Fibroblast of villous mesenchyme (primary cell): ENCODE results near the gene ABCA2. TPM values are rescaled to one million over a fixed set of nuclear protein-coding genes. Genes with fewer than 3 reads are reported as not detected.

Source experiments
- DNase-seq: peaks from one replicate; pipeline ENCODE4 v3.0.0-alpha.2; 2010; ENCODE audit warnings: low read depth
- H3K4me3 ChIP-seq: 2 replicates; pipeline ENCODE4 v1.5.1; 2011; ENCODE audit warnings: low read depth, mild to moderate bottlenecking, low read length
- total RNA-seq: library from RNA; depleted of rRNA; stranded (reverse); fragments of >200 nt; gene quantifications from 2 replicates; pipeline ENCODE4 v1.2.3, GENCODE V29; 2012
- TF ChIP-seq, protein P1 (sequence below): IDR thresholded peaks from 2 replicates; pipeline ENCODE4 v1.5.1; 2012; ENCODE audit warnings: low read depth, mild to moderate bottlenecking, low read length; ENCODE audit not compliant: insufficient read depth

Gene ABCA2
- total RNA-seq, 1 donor = 14.7 TPM

- DNase-seq = no peak
- H3K4me3 ChIP-seq = no peak overlapping the region
- TF ChIP-seq, protein P1, sequence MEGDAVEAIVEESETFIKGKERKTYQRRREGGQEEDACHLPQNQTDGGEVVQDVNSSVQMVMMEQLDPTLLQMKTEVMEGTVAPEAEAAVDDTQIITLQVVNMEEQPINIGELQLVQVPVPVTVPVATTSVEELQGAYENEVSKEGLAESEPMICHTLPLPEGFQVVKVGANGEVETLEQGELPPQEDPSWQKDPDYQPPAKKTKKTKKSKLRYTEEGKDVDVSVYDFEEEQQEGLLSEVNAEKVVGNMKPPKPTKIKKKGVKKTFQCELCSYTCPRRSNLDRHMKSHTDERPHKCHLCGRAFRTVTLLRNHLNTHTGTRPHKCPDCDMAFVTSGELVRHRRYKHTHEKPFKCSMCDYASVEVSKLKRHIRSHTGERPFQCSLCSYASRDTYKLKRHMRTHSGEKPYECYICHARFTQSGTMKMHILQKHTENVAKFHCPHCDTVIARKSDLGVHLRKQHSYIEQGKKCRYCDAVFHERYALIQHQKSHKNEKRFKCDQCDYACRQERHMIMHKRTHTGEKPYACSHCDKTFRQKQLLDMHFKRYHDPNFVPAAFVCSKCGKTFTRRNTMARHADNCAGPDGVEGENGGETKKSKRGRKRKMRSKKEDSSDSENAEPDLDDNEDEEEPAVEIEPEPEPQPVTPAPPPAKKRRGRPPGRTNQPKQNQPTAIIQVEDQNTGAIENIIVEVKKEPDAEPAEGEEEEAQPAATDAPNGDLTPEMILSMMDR = no peak
These were observed 65.9 kb downstream of the ABCA2 start for GRCh38 chr9:136962163-136962562.

- DNase-seq = no peak
- H3K4me3 ChIP-seq = no peak overlapping the region
- TF ChIP-seq, protein P1 = no peak
These were observed 66.6 kb downstream of the ABCA2 start for GRCh38 chr9:136961279-136962065.

DNA sequence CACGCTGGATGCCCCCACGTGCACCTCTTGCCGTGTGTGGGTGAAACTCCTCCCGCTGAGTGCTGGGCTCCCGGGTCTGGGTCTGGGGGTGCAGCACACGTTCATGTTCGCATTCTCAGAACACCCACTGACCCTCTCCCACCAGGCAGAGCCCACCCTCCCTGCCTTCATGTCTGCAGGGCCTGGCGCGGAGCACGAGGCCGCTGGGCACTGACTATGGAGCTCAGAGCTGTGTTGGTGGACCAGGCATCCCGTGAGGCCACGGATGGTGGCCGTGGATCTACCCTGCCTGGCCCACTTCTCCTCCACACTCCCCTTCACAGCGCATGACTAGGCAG, 67.1 kb downstream of the ABCA2 start:
- no peak for DNase-seq
- no peak overlapping the region for H3K4me3 ChIP-seq
- TF ChIP-seq, protein P1 = no peak

DNA sequence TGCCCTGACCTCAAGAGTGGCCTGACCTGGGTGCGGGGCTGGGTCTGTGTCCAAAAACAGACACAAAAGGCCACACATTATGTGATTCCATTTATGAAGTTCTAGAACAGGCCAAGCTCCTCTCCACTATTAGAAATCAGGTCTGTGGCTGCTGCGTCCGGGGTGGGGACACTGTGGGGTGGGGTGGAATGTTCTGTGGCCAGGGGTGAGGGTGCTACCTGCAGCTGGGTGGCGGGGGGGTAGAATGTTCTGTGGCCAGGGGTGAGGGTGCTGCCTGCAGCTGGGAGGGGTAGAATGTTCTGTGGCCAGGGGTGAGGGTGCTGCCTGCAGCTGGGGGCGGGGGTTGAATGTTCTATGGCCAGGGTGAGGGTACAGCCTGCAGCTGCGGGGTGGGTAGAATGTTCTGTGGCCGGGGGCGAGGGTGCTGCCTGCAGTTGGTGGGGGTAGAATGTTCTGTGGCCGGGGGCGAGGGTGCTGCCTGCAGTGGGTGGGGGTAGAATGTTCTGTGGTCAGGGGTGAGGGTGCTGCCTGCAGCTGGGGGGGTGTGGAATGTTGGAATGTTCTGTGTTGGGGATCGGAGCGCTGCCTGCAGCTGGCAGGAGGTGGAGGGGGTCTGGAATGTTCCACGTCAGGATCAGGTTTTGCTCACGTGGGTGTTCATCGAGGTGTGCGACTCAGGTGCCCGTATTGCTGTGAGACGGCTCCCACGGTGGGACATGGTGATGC, 67.7 kb downstream of the ABCA2 start:
- TF ChIP-seq, protein P1 = no peak

DNA sequence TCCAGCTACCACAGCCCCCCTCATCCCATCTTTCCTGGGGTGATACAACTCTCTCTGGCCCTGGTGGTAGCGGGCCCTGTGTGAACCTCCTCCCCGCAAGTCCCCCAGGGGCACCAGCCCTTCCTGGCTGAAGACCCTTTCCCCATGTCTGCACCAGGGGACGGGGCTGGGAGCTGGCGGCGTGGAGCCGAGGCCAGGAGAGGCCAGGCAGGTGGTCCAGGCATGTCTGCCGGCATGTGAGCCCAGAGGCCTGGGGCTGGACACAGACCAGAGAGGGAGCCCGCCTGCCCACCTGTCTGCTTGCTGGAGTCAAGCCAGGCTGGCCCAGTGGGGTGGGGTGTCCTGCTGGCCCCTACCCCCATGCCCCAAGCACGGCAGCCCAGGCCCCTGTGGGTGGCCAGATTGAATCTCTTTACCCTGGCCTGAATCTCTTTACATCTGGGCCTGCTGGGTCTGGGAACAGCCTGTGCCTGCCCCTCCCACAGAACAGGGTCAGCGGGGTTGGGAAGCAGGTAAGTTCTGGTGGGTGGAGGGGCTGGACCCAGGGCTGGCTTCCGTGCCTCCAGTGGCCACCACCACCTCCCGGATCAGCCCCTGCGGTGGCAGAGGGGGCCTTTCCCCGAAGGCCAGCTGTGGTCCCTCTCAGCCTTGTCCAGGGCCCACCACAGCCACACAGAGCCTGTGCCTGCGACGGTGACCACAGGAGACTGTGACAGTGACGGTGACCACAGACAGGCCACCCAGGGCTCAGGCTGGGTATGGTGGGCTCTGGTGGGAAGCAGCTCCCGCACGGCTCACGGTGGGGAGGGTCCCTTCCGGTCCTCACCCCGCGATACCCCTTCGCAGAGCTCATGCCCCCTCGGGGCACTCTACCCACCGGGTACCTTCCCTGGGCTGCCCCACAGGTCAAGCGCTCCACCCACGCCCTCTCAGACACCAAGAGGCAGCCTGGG, 68.9 kb downstream of the ABCA2 start:
- TF ChIP-seq, protein P1 = no peak
- H3K4me3 ChIP-seq = no peak overlapping the region
- DNase-seq = no peak

More for the DNA sequence above, 67.7 kb downstream of the ABCA2 start:
- H3K4me3 ChIP-seq = no peak overlapping the region
- no peak for DNase-seq

DNA sequence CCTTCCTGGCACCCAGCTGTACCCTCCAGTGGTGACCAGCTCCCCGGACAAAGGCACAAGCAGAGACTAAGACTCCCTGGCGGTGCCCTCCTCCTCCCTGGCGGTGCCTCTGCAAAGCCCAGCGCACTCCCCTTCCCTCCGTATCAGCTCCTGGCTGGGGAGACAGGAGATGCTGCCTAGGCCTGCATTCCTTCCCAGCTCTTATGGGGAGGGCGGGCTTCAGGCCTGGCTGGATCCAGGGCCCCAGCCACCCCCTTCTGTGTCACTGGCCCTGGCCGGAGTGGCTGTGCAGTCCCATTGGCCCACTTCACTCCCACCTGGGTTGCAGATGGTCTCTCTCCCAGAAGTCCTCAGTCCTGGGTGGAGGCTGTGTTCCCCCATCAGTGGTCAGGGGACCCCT, 69.6 kb downstream of the ABCA2 start:
- DNase-seq = no peak
- H3K4me3 ChIP-seq = no peak overlapping the region
- TF ChIP-seq, protein P1 = no peak
